HepG2 (cell line): ENCODE data around the gene REC114.

Source experiments
- CC2D1A ChIP-seq: sonication (generic); formaldehyde crosslinking; IDR thresholded peaks from 2 replicates; pipeline ENCODE4 v1.8.1; 2023; ENCODE audit warnings: mild to moderate bottlenecking, missing genetic modification reagents
- CEBPB ChIP-seq: IDR thresholded peaks from 2 replicates; pipeline ENCODE4 v1.6.1; 2011; ENCODE audit warnings: low read depth, low read length, improper control_type of control experiment, borderline replicate concordance
- CTCF ChIP-seq: sonication (generic); formaldehyde crosslinking; IDR thresholded peaks from 2 replicates; pipeline ENCODE4 v1.5.0; 2020; ENCODE audit warnings: mild to moderate bottlenecking, missing genetic modification reagents, moderate library complexity
- ELK4 ChIP-seq: sonication (generic); formaldehyde crosslinking; IDR thresholded peaks from 2 replicates; pipeline ENCODE4 v1.9.0; 2021; ENCODE audit warnings: missing genetic modification reagents, borderline replicate concordance
- FOXM1 ChIP-seq: sonication (generic); formaldehyde crosslinking; IDR thresholded peaks from 2 replicates; pipeline ENCODE4 v1.5.0; 2020; ENCODE audit warnings: missing genetic modification reagents
- HBP1 ChIP-seq: IDR thresholded peaks from 2 replicates; pipeline ENCODE4 v1.6.1; 2016; ENCODE audit warnings: low read depth, control low read depth
- HMG20B ChIP-seq: conservative IDR thresholded peaks from 2 replicates; pipeline ENCODE4 v1.6.1; 2016; ENCODE audit warnings: missing genetic modification reagents, missing compliant biosample characterization
- IKZF4 ChIP-seq: sonication (generic); formaldehyde crosslinking; IDR thresholded peaks from 2 replicates; pipeline ENCODE4 v1.5.1; 2020; ENCODE audit warnings: borderline replicate concordance, mild to moderate bottlenecking, low read depth, missing genetic modification reagents; ENCODE audit errors: not compliant biosample characterization
- SP2 ChIP-seq: sonication (generic); formaldehyde crosslinking; IDR thresholded peaks from 2 replicates; pipeline ENCODE4 v1.5.1; 2020; ENCODE audit warnings: mild to moderate bottlenecking, missing genetic modification reagents
- ZBTB20 ChIP-seq: sonication (generic); formaldehyde crosslinking; IDR thresholded peaks from 2 replicates; pipeline ENCODE4 v1.8.1; 2023; ENCODE audit warnings: missing genetic modification reagents, low read depth, mild to moderate bottlenecking, borderline replicate concordance
- ZNF407 ChIP-seq: sonication (generic); formaldehyde crosslinking; IDR thresholded peaks from one replicate; pipeline ENCODE4 v1.5.1; 2020; ENCODE audit warnings: mild to moderate bottlenecking, missing genetic modification reagents; ENCODE audit errors: not compliant biosample characterization
- ZNF549 ChIP-seq: sonication (generic); formaldehyde crosslinking; IDR thresholded peaks from 2 replicates; pipeline ENCODE4 v1.5.0; 2020; ENCODE audit warnings: missing genetic modification reagents

- TF ChIP-seq HMG20B (CRISPR knock-in tag): no peak
- TF ChIP-seq CC2D1A (CRISPR knock-in tag): no peak
- no peak for TF ChIP-seq CTCF (CRISPR knock-in tag)
- TF ChIP-seq ELK4 (CRISPR knock-in tag): no peak
- no peak for TF ChIP-seq IKZF4 (CRISPR knock-in tag)
- TF ChIP-seq FOXM1 (CRISPR knock-in tag): no peak
- no peak for TF ChIP-seq CEBPB
- TF ChIP-seq ZBTB20: no peak
- TF ChIP-seq ZNF407 (CRISPR knock-in tag): no peak
- no peak for TF ChIP-seq HBP1
- TF ChIP-seq ZNF549: no peak
- TF ChIP-seq SP2 (CRISPR knock-in tag): no peak
These were observed 95.7 kb downstream of the REC114 start for GRCh38 chr15:73538563-73539211.
